NCI-H1092 treated with DMSO at 0.1 percent for 48 hours (cell line): ENCODE data around the gene EPHA5.
A peak's percentile ranks its signal among the peaks of the same experiment; 100 is the strongest.

Experiments used
- DNase-seq: peaks from one replicate; lab custom pipeline; 2025; lab: John Stamatoyannopoulos, UW

The EPHA5 gene

DNA sequence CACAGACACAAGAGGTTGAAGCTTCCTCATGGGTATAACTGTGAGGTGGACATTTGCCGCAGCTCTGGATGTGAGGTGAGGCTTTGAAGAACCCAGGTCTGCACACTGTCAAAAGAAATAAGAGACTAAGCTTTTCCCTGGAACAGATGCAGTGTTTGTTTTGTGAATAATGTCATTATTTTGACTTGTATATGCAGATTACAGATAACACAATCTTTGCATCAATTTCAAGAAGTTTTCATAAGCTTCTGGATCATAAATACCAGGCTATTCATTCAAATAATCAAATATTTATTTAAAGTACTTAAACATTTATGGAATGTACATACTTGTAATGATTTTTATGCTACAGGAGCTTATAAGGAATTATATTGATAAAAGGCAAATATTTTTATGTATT, 174.8 kb downstream of the EPHA5 start:
- DNase-seq: no peak

GRCh38 chr4:65482410-65482809, 187.9 kb downstream of the EPHA5 start:
- DNase-seq: no peak

GRCh38 chr4:65472531-65472930, 197.8 kb downstream of the EPHA5 start:
- DNase-seq: no peak

DNA sequence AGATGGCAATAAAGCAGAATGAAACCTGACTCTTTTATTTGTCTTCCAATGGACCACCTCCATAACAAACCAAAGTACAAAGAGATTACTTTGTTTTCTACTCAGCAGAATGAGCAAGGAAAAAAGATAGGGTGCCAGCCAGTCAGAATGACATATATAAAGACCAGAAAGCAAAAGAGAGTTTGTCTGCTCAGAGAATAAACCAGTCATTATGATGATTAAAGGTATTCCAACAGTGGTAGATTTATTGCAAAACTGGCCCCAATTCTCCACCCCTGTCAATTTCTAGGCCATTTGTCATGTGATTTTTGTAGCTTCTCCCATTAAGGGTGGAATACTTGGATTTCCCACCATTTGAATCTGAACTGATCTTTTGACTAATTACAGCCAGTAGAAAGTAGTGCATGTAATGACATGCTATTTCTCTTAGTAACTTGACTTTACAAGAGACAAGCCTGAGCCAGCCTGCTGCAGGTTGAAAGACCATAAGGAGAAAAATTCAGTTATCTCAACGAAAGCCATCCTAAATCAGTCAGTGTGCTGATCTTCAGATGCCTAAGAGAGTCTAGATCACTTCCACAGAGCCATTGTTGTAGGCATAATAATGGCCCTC, 203.1 kb downstream of the EPHA5 start:
- no peak for DNase-seq

DNA sequence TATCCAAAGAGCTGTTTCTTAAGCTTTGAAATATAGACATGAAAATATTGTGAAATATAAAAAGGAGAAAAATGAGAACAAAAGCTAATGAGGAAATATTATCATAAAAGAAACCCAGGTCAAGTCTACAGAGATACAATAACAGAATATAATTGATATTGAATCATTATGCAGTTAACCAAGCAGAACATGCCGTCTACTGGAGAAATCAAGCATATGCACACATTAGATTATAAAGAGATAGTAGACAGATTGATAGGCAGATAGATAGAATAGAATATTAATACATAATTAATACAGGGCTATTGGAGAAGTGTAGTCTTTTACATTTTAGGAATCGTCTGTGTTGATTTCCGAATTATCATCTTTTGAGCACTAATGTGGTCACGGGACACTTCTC, 208.5 kb downstream of the EPHA5 start:
- DNase-seq: peak; percentile 22

- no peak for DNase-seq
These were observed 213.3 kb downstream of the EPHA5 start for GRCh38 chr4:65457011-65457410.

DNA sequence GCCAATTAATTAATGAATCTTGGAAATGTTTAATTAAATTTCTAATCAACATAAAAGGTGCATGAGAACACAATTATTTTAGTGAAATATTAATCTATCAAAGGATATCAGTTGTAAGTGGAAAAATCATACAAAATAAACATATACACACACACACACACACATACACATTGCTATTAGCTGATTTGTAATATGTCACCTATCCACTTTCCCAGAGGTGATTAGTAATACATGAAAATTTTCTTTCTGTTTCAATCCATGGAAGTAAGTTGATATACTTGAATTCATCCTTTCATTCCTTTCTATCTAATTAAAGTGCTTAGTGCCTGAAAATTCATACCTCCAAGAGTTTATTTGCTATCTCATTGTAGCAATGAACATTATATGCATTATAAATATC, 213.7 kb downstream of the EPHA5 start:
- no peak for DNase-seq

DNA sequence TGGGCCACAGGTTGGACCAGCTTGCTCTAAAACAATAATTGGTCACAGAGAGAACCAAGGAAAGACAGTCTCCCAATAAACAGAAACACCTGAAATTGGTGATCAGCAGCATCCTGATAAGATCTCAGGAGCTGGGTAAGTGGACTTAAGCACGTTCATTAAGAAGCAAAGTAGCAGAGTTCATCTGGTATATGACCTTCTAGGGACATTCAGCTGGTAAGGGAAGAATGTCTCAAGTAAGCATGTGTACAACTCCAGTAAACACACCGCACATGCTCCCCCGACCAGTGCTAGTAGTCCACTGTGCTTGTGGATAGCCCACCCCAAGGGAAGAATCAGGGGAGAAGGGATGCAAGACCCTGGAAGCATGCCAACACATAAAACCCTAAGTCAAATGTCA, 216.9 kb downstream of the EPHA5 start:
- DNase-seq: no peak

DNA sequence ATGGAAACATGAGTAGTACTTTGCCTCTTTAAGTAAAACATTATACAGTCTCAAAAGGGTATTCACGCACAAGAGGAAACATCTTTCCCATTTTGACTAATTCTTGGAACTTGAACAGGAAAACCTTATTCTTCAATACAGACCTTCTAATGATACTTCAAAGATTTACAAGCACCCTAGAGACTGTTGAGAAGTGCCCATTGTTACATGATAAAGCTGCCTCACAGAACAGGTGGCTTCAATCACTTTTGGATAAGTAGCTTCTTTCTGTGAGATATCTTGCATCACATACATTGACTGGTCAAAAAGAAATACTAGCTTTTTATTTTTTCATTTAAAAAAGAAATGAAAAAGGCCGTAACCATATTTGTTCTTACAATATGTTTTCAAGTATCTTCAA, 219.4 kb downstream of the EPHA5 start:
- DNase-seq: no peak

DNA sequence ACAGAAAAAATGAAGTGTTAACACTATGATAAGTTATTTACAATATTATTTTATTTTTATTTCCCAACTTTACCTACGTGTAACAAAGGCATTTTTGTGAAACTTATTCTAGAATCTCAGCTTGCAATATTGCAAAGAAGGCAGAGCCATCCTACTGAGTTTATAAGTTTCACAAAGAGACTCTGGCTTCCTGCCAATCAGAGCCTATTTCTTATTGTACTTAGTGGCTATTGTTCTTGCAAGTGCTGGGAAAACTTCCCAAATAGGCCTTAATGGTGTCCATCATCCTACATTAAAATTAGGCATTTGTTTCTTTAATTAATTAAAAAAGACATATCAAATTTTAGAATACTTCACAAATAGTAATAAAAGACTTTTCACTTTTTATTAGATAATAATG, 233.2 kb downstream of the EPHA5 start:
- DNase-seq: no peak

GRCh38 chr4:65422109-65422508, 248.2 kb downstream of the EPHA5 start:
- no peak for DNase-seq

DNA sequence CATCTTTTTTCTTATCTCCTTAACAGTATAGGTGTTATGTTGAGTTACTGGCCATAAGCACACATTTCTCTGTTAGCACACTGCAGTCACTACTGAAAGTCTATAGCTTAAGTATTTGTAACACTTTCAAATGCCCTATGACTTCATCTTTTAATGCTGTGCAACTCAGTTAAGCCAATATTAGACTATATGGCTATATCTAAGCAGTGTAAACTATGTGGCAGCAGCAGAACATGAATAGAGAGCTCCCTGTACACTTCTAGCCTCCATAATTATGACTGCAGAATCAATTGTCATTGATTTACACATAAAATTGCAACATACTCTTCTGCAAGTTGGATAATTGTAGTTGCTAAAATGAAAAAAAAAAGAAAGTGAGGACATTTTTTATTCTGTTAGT, 250.3 kb downstream of the EPHA5 start:
- DNase-seq: no peak

DNA sequence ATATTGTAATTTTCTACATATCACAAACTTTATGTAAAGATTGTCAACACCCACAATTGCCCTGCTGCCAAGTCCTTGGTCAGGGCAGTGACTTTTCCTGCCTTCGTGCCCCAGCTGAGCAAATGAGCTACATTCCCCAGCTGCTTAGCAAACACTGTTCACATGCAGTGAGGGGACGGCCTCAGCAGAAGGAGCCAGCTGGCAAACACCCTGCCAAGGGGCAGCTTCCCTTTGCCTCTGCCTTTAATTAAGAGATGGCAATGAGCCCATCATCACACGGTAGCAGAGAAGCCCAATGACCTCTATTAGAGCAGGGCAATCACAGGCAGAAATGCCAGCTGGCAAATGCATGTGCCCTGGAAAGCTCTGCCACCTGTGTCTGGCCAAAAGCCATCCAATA, 253.4 kb downstream of the EPHA5 start:
- peak; percentile 98 for DNase-seq

- no peak for DNase-seq
These were observed 262.8 kb downstream of the EPHA5 start for GRCh38 chr4:65407483-65407882.

GRCh38 chr4:65401083-65401482, 269.2 kb downstream of the EPHA5 start:
- DNase-seq: no peak

DNA sequence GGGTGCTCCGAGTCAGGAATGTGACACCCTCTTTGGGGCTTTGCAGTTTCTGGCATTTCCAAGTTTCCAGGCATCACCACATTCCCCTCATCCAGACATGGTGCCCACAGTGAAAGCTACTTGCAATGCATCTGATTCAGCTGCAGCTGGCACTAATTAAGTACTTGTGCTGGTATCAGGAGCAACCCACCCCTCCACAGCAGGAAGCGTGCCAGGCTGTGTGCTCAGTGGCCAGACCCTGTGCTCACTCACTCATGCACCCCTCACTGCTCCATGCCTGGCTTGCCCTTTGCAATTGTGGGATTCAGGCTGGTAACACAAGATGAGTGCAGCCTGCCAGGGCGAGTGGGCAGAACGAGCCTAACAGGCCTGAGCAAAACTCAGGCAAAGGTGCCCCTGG, 271.2 kb downstream of the EPHA5 start:
- DNase-seq: peak; percentile 26

DNA sequence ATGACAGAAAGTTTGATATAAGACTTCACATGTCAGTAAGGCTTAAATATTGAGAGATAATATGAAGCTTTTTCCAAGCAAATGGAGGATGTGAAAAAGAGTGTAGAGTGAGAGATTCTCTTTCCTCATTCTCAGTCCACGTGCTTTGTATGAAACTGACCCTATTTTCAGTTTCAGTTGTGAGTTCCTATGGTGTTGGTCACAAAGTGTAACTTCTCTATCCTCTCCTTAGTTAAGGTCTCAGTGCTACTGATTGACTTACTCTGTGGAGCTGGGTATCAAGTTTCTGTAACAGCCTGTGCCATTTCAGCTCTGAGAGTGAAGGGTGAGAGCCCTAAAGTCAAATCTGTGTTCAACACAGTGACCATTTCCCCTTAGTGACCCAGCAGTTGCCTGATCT, 277.2 kb downstream of the EPHA5 start:
- no peak for DNase-seq

DNA sequence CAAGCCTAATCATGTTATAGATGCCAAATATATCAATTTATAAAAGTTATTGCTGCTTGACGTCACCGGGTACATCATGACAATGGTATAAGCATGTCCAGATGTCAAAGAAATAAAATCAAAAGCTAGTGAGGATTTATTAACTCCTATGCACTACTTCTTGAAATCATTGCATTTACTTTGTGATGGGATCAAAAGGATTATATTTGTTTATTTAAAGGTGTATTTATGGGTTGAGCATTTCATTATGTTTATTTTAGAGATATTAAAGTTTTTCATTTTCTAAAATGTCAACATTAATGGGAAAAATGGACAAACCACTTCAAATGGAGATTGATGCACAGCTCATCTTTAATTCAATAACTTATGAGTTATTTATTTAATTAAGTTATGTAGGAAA, 277.8 kb downstream of the EPHA5 start:
- DNase-seq: no peak

DNA sequence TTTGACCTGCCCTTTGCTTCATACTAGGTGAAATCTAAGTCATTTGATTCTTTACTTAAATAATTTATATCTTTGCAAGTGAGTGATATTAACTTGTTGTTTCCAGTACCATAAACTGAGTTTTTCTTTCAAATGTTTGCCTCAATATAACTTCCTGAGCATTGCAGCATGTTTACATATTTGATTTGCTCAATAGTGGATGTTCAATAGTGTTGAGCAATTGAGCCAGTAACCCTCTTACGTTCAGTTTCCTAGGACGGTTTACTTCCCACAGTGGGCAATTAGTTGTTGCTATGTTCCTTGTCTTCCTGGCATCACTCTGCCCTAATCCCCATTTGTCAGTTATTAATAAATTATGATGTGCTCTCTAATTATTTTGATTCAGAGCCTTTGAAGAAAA, 278.5 kb downstream of the EPHA5 start:
- peak; percentile 60 for DNase-seq

- peak; percentile 77 for DNase-seq
These were observed 278.9 kb downstream of the EPHA5 start for GRCh38 chr4:65391382-65391781.

DNA sequence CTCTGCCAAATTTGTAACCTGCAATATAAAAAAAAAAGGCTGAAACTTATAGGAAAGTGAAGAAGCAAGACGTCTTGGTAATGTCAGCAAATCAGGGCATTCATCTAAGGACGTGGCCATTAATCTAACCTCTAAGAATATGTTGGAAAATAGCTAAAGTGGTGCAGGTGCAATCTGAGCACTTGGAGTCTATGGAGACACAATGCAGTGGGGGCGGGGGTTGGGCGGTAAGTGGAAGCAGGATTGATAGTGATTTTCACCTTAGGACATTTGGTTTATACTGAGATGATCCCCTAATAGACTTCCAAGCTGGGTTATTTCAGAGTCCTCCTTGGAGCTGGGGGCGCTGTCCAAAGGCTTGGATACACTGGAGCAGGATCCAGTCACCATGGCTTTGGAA, 283.4 kb downstream of the EPHA5 start:
- DNase-seq: no peak

DNA sequence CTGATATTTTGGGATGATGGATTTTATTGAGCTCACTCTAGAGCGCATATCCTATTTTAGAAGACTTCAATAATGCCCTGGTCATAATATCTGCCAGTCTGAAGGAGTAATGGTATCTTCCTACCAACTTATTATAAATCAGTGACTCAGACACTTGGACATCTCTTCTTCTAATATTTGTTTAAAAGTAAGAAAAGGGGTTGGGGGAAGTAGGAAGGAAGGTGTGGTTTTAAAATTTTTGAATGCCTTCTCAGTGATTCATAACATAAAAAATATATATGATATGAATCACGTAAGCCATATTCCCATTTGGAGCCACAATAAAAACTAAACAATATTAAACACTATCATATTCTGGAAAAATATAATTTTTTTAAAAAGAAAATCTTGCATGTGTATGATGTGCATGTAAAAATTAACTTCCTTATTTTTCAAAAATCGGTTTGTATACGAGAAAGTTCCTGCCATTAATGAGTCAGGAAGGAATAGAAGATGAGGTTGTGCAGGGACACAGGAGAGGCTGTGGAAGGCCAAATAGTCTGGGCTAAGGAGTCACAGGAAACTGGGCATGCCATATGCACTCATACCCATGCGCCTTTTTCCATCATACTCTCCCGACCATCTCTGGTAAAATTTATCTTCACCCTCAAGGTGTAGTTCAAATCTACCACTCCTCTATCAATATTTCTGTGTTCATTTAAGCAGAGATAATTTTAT, 286.5 kb downstream of the EPHA5 start:
- no peak for DNase-seq

DNA sequence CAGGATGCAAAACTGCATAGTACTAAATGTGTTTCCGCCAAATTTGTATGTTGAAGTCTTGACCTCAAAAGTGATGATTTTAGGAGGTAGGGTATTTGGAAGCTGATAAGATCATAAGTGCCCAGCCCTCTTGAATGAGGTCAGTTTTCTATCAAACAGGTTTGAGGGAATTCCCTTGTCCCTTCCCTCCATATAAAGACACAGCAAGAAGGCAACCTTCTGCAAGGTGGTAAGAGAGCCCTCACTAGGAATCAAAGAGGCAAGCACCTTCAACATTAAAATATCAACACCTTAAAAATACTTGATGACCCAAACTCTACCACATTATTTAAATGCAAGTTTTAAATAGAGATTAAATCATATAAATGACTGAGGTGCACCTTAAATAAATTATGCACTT, 288.6 kb downstream of the EPHA5 start:
- DNase-seq: no peak

DNA sequence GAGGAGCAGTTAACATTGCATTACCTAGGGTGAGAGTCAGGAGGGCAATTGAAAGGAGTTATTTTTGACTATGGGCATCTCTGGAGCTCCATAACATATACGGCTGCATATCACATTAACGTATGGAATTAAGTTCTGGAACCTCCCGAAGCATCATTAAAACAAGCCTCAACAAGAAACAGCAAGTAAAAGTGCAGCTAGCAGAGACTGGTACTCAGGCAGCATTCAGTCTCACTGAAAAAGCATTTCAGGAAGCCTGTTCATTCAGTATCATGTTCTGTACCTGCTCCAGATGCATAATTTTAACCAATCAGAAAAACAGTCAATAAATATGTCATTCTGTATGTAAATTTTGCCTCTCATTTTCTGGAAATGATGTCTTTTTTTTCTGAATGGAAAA, 299.6 kb downstream of the EPHA5 start:
- no peak for DNase-seq
